ENCODE data around the gene EPN2.

The EPN2 gene

DNA sequence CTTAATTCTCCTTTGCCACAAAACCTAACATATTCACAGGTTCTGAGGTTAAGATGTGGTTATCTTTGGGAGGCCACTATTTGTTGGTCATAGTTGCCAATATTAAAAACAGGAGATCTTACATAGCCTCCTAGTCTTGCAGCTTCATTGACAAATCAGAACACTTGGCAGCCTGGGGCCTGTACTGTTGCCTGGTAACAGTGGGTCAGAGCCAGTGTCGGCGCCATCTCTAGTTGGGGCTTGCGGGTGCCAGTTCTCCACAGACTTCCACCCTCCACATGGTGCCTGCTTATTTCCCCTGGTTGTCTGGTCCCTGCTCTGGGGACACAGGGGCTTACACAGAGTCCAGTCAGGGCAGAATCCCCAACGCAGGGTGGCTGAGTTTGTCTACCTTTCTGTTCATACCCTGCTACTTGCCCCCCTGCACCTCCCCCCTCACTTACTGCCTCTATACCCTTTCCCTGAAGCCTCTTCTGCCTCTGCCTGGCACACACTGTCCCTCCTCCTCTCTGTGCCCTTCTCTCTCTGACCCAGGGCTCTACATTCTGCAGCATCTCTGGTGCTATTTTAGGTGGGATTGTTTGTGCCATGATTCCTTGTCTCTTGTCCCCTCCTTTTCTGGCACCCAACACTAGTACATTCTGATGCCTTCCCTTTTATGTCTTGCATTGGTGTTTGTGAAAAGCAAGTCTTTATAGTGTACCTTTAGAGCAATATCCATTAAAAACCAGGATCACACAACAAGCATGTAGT, 13.4 kb downstream of the EPN2 start:
- Histone ChIP-seq H3K4me3 (ENCODE audit: insufficient read depth, low read length, poor library complexity, severe bottlenecking) (no peak overlapping the region), H3F3A (ENCODE audit: insufficient read depth) (no peaks in the 10 kb centered on the region), H3K9me3 (ENCODE audit: insufficient read depth, low read length) (no peaks in the 10 kb centered on the region), H3K9ac (ENCODE audit: low read length) (no peak overlapping the region), H4K20me1 (ENCODE audit: low read depth, low read length) (no peaks in the 10 kb centered on the region), H2AFZ (ENCODE audit: low read depth, low read length, severe bottlenecking) (no peak overlapping the region), H3K27me3 (ENCODE audit: low read length) (no peaks in the 10 kb centered on the region; the same call in 1 of the 2 replicates), H3K79me2 (ENCODE audit: insufficient read depth, low read length) (no peaks in the 10 kb centered on the region), H3K4me2 (ENCODE audit: low read depth, low read length, poor library complexity, severe bottlenecking) (no peak overlapping the region), H3K27ac (ENCODE audit: low read depth, low read length) (no peak overlapping the region), H3K36me3 (ENCODE audit: low read length) (no peaks in the 10 kb centered on the region), H3K9me2 (replicated peaks; ENCODE audit: insufficient read depth, low read length) (no peaks in the 10 kb centered on the region)
- TF ChIP-seq EZH2phosphoT487 (conservative IDR thresholded peaks at IDR 0.05; ENCODE audit: low read length), result no peak
- TF ChIP-seq, protein P1, sequence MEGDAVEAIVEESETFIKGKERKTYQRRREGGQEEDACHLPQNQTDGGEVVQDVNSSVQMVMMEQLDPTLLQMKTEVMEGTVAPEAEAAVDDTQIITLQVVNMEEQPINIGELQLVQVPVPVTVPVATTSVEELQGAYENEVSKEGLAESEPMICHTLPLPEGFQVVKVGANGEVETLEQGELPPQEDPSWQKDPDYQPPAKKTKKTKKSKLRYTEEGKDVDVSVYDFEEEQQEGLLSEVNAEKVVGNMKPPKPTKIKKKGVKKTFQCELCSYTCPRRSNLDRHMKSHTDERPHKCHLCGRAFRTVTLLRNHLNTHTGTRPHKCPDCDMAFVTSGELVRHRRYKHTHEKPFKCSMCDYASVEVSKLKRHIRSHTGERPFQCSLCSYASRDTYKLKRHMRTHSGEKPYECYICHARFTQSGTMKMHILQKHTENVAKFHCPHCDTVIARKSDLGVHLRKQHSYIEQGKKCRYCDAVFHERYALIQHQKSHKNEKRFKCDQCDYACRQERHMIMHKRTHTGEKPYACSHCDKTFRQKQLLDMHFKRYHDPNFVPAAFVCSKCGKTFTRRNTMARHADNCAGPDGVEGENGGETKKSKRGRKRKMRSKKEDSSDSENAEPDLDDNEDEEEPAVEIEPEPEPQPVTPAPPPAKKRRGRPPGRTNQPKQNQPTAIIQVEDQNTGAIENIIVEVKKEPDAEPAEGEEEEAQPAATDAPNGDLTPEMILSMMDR (IDR thresholded peaks at IDR 0.05; ENCODE audit: insufficient read depth, low read length, poor library complexity, severe bottlenecking), result no peak

- H3K79me2 ChIP-seq (ENCODE audit: insufficient read depth, low read length), result no peaks in the 10 kb centered on the region
- no peak overlapping the region for H3K27ac ChIP-seq (ENCODE audit: low read depth, low read length)
- H3K27me3 ChIP-seq (ENCODE audit: low read length), result no peaks in the 10 kb centered on the region
- H3F3A ChIP-seq (ENCODE audit: insufficient read depth), result no peaks in the 10 kb centered on the region
- no peaks in the 10 kb centered on the region for H3K36me3 ChIP-seq (ENCODE audit: low read length)
- no peaks in the 10 kb centered on the region for H3K9me2 ChIP-seq (replicated peaks; ENCODE audit: insufficient read depth, low read length)
- H2AFZ ChIP-seq (ENCODE audit: low read depth, low read length, severe bottlenecking), result no peak overlapping the region
- TF ChIP-seq, protein P1 (IDR thresholded peaks at IDR 0.05; ENCODE audit: insufficient read depth, low read length, poor library complexity, severe bottlenecking), result no peak
- TF ChIP-seq EZH2phosphoT487 (conservative IDR thresholded peaks at IDR 0.05; ENCODE audit: low read length), result no peak
- H3K4me3 ChIP-seq (ENCODE audit: insufficient read depth, low read length, poor library complexity, severe bottlenecking), result no peak overlapping the region
- no peaks in the 10 kb centered on the region for H3K9me3 ChIP-seq (ENCODE audit: insufficient read depth, low read length)
- no peak overlapping the region for H3K4me2 ChIP-seq (ENCODE audit: low read depth, low read length, poor library complexity, severe bottlenecking)
- H4K20me1 ChIP-seq (ENCODE audit: low read depth, low read length), result no peaks in the 10 kb centered on the region
- no peak overlapping the region for H3K9ac ChIP-seq (ENCODE audit: low read length)
These were observed 15.9 kb downstream of the EPN2 start for GRCh38 chr17:19253112-19253511.

- no peak overlapping the region for H3K9ac ChIP-seq (ENCODE audit: low read length)
- no peaks in the 10 kb centered on the region for H3K9me3 ChIP-seq (ENCODE audit: insufficient read depth, low read length)
- no peaks in the 10 kb centered on the region for H3F3A ChIP-seq (ENCODE audit: insufficient read depth)
- H4K20me1 ChIP-seq (ENCODE audit: low read depth, low read length), result no peaks in the 10 kb centered on the region
- no peaks in the 10 kb centered on the region for H3K36me3 ChIP-seq (ENCODE audit: low read length)
- H3K79me2 ChIP-seq (ENCODE audit: insufficient read depth, low read length), result no peaks in the 10 kb centered on the region
- H3K27me3 ChIP-seq (ENCODE audit: low read length), result no peaks in the 10 kb centered on the region
- no peak for TF ChIP-seq EZH2phosphoT487 (conservative IDR thresholded peaks at IDR 0.05; ENCODE audit: low read length)
- TF ChIP-seq, protein P1 (IDR thresholded peaks at IDR 0.05; ENCODE audit: insufficient read depth, low read length, poor library complexity, severe bottlenecking), result no peak
- no peak overlapping the region for H3K4me2 ChIP-seq (ENCODE audit: low read depth, low read length, poor library complexity, severe bottlenecking)
- no peak overlapping the region for H3K4me3 ChIP-seq (ENCODE audit: insufficient read depth, low read length, poor library complexity, severe bottlenecking)
- H2AFZ ChIP-seq (ENCODE audit: low read depth, low read length, severe bottlenecking), result no peak overlapping the region
- H3K27ac ChIP-seq (ENCODE audit: low read depth, low read length), result no peak overlapping the region
- no peaks in the 10 kb centered on the region for H3K9me2 ChIP-seq (replicated peaks; ENCODE audit: insufficient read depth, low read length)
These were observed 17.5 kb downstream of the EPN2 start for GRCh38 chr17:19254651-19255050.

Data from SU-DHL-6 (cell line).